SK-MEL-5 (cell line): ENCODE results near the gene MTRR. TPM values are rescaled to one million over a fixed set of nuclear protein-coding genes. Genes with fewer than 3 reads are reported as not detected.
A peak's percentile ranks its signal among the peaks of the same experiment; 100 is the strongest.
"Not testable (repeated sequence)": the region's sequence is repeated elsewhere in the genome, so short reads cannot be mapped to it uniquely, and the experiment has no call there.

Experiments
- DNase-seq: peaks from one replicate; pipeline ENCODE4 v3.0.0-alpha.2; 2016; ENCODE audit warnings: low read depth, low spot score
- in situ Hi-C: cut with HindIII; loops from 2 replicates; pipeline ENCODE4 v1.10.0; 2016; ENCODE audit warnings: low sequenced_read_pairs, high pct_unique_total_duplicates, low pct_unique_long_range_greater_than_20kb
- total RNA-seq: library from RNA; depleted of rRNA; stranded (reverse); fragments of >200 nt; shearing (Covaris generic); gene quantifications from 2 replicates; pipeline ENCODE4 v1.2.3, GENCODE V29; 2014

Gene MTRR
- total RNA-seq, 1 experiment from 2014 or later: 86.7 TPM

- DNase-seq: peak; percentile 33
- in situ Hi-C loops: no loop called here
Measured at GRCh38 chr5:7881091-7881490, 12.1 kb downstream of the MTRR start.

GRCh38 chr5:7881816-7882215 lies 12.9 kb downstream of the MTRR start:
- in situ Hi-C loops: no loop called here
- DNase-seq: no peak

- DNase-seq: no peak
- in situ Hi-C loops: no loop called here
Measured at GRCh38 chr5:7882926-7883325, 14.0 kb downstream of the MTRR start.

- DNase-seq: no peak
- in situ Hi-C loops: no loop called here
Measured at GRCh38 chr5:7884491-7885267, 15.7 kb downstream of the MTRR start.

GRCh38 chr5:7886849-7887475 lies 18.0 kb downstream of the MTRR start:
- in situ Hi-C loops: no loop called here
- DNase-seq: peak; percentile 77

GRCh38 chr5:7888901-7889300 lies 20.0 kb downstream of the MTRR start:
- DNase-seq: no peak
- in situ Hi-C loops: no loop called here

GRCh38 chr5:7894439-7894838 lies 25.5 kb downstream of the MTRR start:
- in situ Hi-C loops: no loop called here
- no peak for DNase-seq

GRCh38 chr5:7894860-7895259 lies 25.9 kb downstream of the MTRR start:
- no peak for DNase-seq
- in situ Hi-C loops: no loop called here

GRCh38 chr5:7897014-7897600 lies 28.2 kb downstream of the MTRR start:
- in situ Hi-C loops: no loop called here
- DNase-seq: peak; percentile 84

GRCh38 chr5:7902201-7902600 lies 33.3 kb downstream of the MTRR start:
- in situ Hi-C loops: no loop called here
- DNase-seq: peak; percentile 53

GRCh38 chr5:7902666-7903625 lies 34.0 kb downstream of the MTRR start:
- in situ Hi-C loops: no loop called here
- DNase-seq: no peak

GRCh38 chr5:7904170-7904569 lies 35.2 kb downstream of the MTRR start:
- DNase-seq: peak; percentile 44
- in situ Hi-C loops: no loop called here

GRCh38 chr5:7907612-7908011 lies 38.7 kb downstream of the MTRR start:
- in situ Hi-C loops: no loop called here
- DNase-seq: no peak

- DNase-seq: no peak
- in situ Hi-C loops: no loop called here
Measured at GRCh38 chr5:7908317-7908716, 39.4 kb downstream of the MTRR start.

GRCh38 chr5:7910738-7911428 lies 41.9 kb downstream of the MTRR start:
- no peak for DNase-seq
- in situ Hi-C loops: no loop called here

GRCh38 chr5:7911429-7911771 lies 42.5 kb downstream of the MTRR start:
- DNase-seq: peak; percentile 23
- in situ Hi-C loops: not testable (repeated sequence)

GRCh38 chr5:7916171-7916804 lies 47.3 kb downstream of the MTRR start:
- no peak for DNase-seq
- in situ Hi-C loops: no loop called here
